Measurements from ENCODE around the gene CDKN2C. TPM values are rescaled to one million over a fixed set of nuclear protein-coding genes. Genes with fewer than 3 reads are reported as not detected.
A peak's percentile ranks its signal among the peaks of the same experiment; 100 is the strongest.

Gene CDKN2C
- total RNA-seq, 1 experiment from 2014 or later = not detected

DNA sequence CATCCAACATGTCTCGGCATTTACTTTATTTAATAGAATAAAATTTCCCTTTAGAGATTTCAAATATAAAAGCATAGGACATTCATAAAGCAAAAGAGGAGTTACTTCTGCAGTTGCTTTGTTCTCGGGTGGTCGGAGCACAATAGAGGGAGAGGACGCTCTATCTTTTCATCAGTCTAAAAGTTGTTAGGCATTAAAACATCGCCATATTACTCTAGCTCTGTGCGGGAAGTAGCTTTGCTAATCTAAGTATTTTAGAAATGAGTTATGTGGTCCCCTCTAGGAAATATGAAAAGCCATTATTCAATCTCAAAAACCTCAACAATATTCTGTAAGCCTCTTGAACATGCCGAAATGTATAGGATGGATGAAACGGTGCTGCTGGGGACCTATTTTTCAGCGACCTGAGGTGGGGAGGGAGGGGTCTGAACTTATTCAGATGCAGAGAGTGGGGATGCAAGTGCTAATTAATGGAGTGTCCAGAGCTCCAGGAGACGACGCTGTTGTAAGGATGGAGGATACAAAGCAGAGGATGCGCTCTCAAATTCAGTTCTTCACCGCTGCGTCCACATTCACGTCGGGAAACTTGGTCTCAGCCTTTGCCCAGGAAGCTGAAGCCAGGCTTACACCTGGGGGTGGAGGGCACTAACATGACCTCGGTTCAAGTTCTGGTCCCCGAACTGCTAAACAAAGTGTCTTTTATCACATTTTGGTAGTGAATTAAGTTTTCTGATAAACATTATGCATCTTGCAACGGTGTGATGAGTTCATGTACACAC is 6.3 kb downstream of the CDKN2C start:
- Mint-ChIP-seq H3K27ac (no peak overlapping the region), H3K9me3 (no peaks in the 10 kb centered on the region), H3K27me3 (ENCODE audit: low read depth) (peaks cover 97% of the 10 kb centered on the region), H3K36me3 (no peaks in the 10 kb centered on the region), H3K4me1 (peaks cover 20% of the 10 kb centered on the region), H3K4me3 (peak overlapping the region; percentile 59)
- ChIA-PET POLR2A (no interaction called here), CTCF (interaction anchor here (0.6 to 1.9 kb wide), 4 partner anchors 16 to 254 kb away, joined by 3 to 8 read pairs (median 6); partner anchors contain the start of gene FAF1)
- DNase-seq (ENCODE audit: low spot score) = no peak
- no peak for ATAC-seq
- TF ChIP-seq NR3C1 (CRISPR knock-in tag; conservative IDR thresholded peaks at IDR 0.05; ENCODE audit: low read depth) (no peak), MYBL2 (CRISPR knock-in tag; IDR thresholded peaks at IDR 0.05) (no peak), TCF7 (CRISPR knock-in tag; IDR thresholded peaks at IDR 0.05; ENCODE audit: low read depth) (no peak), RELA (CRISPR knock-in tag; IDR thresholded peaks at IDR 0.05; ENCODE audit: borderline replicate concordance) (no peak), SOX15 (CRISPR knock-in tag; IDR thresholded peaks at IDR 0.05) (no peak), EMX1 (CRISPR knock-in tag; IDR thresholded peaks at IDR 0.05) (no peak), ZNF396 (CRISPR knock-in tag; IDR thresholded peaks at IDR 0.05; ENCODE audit: borderline replicate concordance) (no peak), RORB (CRISPR knock-in tag; IDR thresholded peaks at IDR 0.05) (no peak), KAT7 (CRISPR knock-in tag; IDR thresholded peaks at IDR 0.05; ENCODE audit: borderline replicate concordance) (no peak), TEAD4 (CRISPR knock-in tag; IDR thresholded peaks at IDR 0.05) (no peak), ZNF671 (CRISPR knock-in tag; IDR thresholded peaks at IDR 0.05) (no peak), ZNF423 (CRISPR knock-in tag; IDR thresholded peaks at IDR 0.05) (no peak), ESRRA (CRISPR knock-in tag; IDR thresholded peaks at IDR 0.05; ENCODE audit: borderline replicate concordance) (no peak)
- TF ChIP-seq, protein P1, sequence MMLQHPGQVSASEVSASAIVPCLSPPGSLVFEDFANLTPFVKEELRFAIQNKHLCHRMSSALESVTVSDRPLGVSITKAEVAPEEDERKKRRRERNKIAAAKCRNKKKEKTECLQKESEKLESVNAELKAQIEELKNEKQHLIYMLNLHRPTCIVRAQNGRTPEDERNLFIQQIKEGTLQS (CRISPR knock-in tag; conservative IDR thresholded peaks at IDR 0.05) = no peak
- TF ChIP-seq, protein P2, sequence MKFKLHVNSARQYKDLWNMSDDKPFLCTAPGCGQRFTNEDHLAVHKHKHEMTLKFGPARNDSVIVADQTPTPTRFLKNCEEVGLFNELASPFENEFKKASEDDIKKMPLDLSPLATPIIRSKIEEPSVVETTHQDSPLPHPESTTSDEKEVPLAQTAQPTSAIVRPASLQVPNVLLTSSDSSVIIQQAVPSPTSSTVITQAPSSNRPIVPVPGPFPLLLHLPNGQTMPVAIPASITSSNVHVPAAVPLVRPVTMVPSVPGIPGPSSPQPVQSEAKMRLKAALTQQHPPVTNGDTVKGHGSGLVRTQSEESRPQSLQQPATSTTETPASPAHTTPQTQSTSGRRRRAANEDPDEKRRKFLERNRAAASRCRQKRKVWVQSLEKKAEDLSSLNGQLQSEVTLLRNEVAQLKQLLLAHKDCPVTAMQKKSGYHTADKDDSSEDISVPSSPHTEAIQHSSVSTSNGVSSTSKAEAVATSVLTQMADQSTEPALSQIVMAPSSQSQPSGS (CRISPR knock-in tag; IDR thresholded peaks at IDR 0.05; ENCODE audit: borderline replicate concordance, low read depth) = no peak
- TF ChIP-seq, protein P3, sequence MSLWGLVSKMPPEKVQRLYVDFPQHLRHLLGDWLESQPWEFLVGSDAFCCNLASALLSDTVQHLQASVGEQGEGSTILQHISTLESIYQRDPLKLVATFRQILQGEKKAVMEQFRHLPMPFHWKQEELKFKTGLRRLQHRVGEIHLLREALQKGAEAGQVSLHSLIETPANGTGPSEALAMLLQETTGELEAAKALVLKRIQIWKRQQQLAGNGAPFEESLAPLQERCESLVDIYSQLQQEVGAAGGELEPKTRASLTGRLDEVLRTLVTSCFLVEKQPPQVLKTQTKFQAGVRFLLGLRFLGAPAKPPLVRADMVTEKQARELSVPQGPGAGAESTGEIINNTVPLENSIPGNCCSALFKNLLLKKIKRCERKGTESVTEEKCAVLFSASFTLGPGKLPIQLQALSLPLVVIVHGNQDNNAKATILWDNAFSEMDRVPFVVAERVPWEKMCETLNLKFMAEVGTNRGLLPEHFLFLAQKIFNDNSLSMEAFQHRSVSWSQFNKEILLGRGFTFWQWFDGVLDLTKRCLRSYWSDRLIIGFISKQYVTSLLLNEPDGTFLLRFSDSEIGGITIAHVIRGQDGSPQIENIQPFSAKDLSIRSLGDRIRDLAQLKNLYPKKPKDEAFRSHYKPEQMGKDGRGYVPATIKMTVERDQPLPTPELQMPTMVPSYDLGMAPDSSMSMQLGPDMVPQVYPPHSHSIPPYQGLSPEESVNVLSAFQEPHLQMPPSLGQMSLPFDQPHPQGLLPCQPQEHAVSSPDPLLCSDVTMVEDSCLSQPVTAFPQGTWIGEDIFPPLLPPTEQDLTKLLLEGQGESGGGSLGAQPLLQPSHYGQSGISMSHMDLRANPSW (CRISPR knock-in tag; conservative IDR thresholded peaks at IDR 0.05; ENCODE audit: low read depth) = no peak
- TF ChIP-seq, protein P4, sequence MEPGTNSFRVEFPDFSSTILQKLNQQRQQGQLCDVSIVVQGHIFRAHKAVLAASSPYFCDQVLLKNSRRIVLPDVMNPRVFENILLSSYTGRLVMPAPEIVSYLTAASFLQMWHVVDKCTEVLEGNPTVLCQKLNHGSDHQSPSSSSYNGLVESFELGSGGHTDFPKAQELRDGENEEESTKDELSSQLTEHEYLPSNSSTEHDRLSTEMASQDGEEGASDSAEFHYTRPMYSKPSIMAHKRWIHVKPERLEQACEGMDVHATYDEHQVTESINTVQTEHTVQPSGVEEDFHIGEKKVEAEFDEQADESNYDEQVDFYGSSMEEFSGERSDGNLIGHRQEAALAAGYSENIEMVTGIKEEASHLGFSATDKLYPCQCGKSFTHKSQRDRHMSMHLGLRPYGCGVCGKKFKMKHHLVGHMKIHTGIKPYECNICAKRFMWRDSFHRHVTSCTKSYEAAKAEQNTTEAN (CRISPR knock-in tag; IDR thresholded peaks at IDR 0.05) = no peak
- TF ChIP-seq, protein P5, sequence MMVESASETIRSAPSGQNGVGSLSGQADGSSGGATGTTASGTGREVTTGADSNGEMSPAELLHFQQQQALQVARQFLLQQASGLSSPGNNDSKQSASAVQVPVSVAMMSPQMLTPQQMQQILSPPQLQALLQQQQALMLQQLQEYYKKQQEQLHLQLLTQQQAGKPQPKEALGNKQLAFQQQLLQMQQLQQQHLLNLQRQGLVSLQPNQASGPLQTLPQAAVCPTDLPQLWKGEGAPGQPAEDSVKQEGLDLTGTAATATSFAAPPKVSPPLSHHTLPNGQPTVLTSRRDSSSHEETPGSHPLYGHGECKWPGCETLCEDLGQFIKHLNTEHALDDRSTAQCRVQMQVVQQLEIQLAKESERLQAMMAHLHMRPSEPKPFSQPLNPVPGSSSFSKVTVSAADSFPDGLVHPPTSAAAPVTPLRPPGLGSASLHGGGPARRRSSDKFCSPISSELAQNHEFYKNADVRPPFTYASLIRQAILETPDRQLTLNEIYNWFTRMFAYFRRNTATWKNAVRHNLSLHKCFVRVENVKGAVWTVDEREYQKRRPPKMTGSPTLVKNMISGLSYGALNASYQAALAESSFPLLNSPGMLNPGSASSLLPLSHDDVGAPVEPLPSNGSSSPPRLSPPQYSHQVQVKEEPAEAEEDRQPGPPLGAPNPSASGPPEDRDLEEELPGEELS (CRISPR knock-in tag; IDR thresholded peaks at IDR 0.05) = no peak
- TF ChIP-seq, protein P6, sequence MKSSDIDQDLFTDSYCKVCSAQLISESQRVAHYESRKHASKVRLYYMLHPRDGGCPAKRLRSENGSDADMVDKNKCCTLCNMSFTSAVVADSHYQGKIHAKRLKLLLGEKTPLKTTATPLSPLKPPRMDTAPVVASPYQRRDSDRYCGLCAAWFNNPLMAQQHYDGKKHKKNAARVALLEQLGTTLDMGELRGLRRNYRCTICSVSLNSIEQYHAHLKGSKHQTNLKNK (CRISPR knock-in tag; IDR thresholded peaks at IDR 0.05) = no peak
